HG03520 (cell line): ENCODE measurements around the gene MXD1.

Source experiments
- ATAC-seq: cut with Tn5 transposase; IDR thresholded peaks from one replicate; pipeline ENCODE4 v1.9.1; 2021; ENCODE audit warnings: mild to moderate bottlenecking, moderate library complexity; ENCODE audit not compliant: unreplicated experiment

The MXD1 gene

GRCh38 chr2:69975853-69976462 is 61.0 kb downstream of the MXD1 start:
- ATAC-seq, result no peak

- no peak for ATAC-seq
These were observed 62.3 kb downstream of the MXD1 start for GRCh38 chr2:69977186-69977585.

GRCh38 chr2:69977906-69978482 is 63.1 kb downstream of the MXD1 start:
- ATAC-seq, result no peak

GRCh38 chr2:69979902-69980807 is 65.2 kb downstream of the MXD1 start:
- ATAC-seq, result no peak

GRCh38 chr2:69983392-69983966 is 68.6 kb downstream of the MXD1 start:
- no peak for ATAC-seq

GRCh38 chr2:69985216-69985615 is 70.3 kb downstream of the MXD1 start:
- ATAC-seq, result no peak

GRCh38 chr2:69985688-69986087 is 70.8 kb downstream of the MXD1 start:
- no peak for ATAC-seq

GRCh38 chr2:69986691-69987090 is 71.8 kb downstream of the MXD1 start:
- no peak for ATAC-seq

- no peak for ATAC-seq
These were observed 73.3 kb downstream of the MXD1 start for GRCh38 chr2:69988086-69988635.

- no peak for ATAC-seq
These were observed 74.1 kb downstream of the MXD1 start for GRCh38 chr2:69989009-69989408.

GRCh38 chr2:69989441-69990105 is 74.7 kb downstream of the MXD1 start:
- no peak for ATAC-seq
